Fibroblast of the aortic adventitia (primary cell): ENCODE results near the gene FAM110C. TPM values are rescaled to one million over a fixed set of nuclear protein-coding genes. Genes with fewer than 3 reads are reported as not detected.
"Not testable (repeated sequence)": the region's sequence is repeated elsewhere in the genome, so short reads cannot be mapped to it uniquely, and the experiment has no call there.

Source experiments
- DNase-seq: peaks from one replicate; pipeline ENCODE4 v3.0.0-alpha.2; 2010; ENCODE audit warnings: low read depth
- H3K4me3 ChIP-seq: 2 replicates; pipeline ENCODE4 v1.5.1; 2011; ENCODE audit warnings: low read depth, mild to moderate bottlenecking, control low read depth, low read length, moderate library complexity
- total RNA-seq: library from RNA; depleted of rRNA; stranded (reverse); fragments of >200 nt; gene quantifications from 2 replicates; pipeline ENCODE4 v1.2.3, GENCODE V29; 2012; ENCODE audit warnings: low replicate concordance
- TF ChIP-seq, protein P1 (sequence below): IDR thresholded peaks from 2 replicates; pipeline ENCODE4 v1.5.1; 2011; ENCODE audit warnings: mild to moderate bottlenecking, low read length, control low read depth, inconsistent platforms; ENCODE audit not compliant: insufficient read depth

FAM110C gene
- total RNA-seq, 1 donor = not detected

DNA sequence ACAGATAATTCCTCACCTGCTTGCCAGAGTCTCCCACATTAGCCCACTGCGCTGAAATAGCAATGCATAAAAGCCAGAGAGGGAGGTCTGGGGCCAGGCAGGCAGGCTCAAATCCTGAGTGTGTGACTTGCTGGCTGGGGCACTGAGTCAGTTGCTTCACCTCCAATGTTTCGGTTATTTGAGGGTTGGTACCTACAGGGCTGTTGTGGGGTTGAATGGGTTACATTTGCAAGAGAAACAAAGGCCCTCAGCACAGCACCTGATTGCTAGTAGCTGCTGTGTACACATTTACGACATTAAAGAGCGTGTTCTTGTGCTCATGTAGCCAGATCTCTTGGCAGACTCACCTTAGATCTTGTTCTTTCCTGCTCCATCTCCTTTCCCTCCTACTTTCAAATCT lies 34.1 kb upstream of the FAM110C start:
- no peak for DNase-seq
- TF ChIP-seq, protein P1, sequence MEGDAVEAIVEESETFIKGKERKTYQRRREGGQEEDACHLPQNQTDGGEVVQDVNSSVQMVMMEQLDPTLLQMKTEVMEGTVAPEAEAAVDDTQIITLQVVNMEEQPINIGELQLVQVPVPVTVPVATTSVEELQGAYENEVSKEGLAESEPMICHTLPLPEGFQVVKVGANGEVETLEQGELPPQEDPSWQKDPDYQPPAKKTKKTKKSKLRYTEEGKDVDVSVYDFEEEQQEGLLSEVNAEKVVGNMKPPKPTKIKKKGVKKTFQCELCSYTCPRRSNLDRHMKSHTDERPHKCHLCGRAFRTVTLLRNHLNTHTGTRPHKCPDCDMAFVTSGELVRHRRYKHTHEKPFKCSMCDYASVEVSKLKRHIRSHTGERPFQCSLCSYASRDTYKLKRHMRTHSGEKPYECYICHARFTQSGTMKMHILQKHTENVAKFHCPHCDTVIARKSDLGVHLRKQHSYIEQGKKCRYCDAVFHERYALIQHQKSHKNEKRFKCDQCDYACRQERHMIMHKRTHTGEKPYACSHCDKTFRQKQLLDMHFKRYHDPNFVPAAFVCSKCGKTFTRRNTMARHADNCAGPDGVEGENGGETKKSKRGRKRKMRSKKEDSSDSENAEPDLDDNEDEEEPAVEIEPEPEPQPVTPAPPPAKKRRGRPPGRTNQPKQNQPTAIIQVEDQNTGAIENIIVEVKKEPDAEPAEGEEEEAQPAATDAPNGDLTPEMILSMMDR = no peak

DNA sequence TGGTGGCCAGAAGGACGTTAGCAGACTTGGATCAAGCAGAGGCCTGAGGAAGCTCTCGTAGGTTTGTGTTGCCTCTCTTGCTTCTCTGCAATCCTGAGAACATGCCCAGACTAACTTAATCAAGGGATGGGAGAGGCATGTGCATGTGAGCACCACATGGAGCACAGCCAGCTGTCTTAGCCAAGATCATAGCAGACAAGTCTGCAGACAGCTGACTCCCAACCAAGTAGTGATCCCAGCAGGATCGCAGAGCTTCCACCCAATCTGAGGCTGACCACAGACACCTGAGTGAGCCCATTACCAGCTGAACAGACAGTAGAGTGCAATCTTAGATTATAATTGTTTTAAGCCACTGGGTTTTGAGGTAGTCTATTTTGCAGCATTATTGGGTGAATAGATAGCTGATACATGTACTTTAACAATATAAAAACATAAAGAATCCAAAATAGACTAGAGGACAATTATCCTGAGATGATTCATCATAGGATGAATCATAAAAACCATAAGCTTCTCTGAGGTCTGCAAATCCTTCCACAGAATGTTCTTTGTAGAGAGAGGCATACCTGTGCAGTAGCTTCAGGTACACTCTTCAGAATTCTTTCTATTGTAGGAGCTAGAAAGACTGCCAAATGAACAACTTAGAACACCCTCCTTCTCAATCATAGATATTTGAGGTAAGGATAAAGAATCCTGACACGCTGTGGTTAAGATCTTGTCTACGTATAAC lies 25.2 kb upstream of the FAM110C start:
- DNase-seq = no peak
- TF ChIP-seq, protein P1 = no peak
- no peak overlapping the region for H3K4me3 ChIP-seq

More for the DNA sequence above, 34.1 kb upstream of the FAM110C start:
- no peak overlapping the region for H3K4me3 ChIP-seq

DNA sequence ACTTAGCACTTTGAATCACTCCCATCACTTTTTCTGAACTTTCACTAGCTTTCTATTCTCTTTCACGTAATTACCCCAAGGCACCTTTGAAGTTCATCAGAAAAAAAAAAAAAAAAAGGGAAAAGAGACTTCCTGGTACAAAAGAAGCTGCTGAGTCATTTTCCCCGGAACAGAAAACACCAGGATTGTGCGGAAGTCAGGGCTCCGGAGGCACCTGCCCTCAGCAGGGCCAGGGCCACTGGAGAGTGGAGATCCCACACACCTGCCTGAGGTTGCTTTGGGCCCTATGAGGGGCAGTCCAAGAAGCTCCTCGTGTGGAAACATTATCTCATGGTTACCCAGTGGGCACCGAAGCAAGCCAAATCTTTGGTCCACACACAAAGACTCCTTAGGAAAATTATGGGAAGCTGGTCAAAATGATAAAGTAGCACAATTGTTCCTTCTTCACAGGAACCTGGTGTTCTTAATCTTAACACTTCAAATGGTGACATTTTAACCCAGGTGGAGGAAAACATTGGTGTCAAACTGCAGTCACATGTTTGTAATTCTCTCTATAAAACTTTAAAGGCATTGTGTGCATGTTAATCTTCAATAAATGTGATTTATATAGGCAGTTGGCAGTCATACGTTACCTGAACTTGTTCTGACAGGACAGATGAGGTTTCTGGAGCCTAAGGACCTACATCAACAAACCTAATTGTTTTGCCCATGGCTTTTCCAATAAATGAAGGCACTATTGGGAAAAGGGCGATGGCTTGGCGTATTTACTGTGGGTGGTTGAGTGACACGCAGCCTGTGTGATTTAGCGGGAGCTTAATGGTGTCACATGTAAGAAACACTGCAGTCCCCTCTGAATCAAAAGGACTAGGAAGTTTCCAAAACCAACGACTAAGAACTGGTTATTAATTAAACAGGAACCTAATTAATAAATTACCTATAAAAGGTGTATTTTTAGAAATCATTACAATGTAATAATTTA lies 23.4 kb upstream of the FAM110C start:
- TF ChIP-seq, protein P1 = no peak
- no peak for DNase-seq
- no peak overlapping the region for H3K4me3 ChIP-seq

DNA sequence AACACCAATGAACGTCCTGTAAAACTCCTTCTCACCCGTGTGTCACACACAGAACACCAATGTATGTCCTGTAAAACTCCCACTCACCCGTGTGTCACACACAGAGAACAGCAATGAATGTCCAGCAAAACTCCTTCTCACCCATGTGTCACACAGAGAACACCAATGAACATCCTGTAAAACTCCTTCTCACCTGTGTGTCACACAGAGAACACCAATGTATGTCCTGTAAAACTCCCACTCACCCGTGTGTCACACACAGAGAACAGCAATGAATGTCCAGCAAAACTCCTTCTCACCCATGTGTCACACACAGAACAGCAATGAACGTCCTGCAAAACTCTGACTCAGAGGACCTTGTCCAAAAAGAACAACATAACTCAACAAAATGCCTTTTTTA lies 22.3 kb upstream of the FAM110C start:
- DNase-seq, H3K4me3 ChIP-seq: not testable (repeated sequence)

DNA sequence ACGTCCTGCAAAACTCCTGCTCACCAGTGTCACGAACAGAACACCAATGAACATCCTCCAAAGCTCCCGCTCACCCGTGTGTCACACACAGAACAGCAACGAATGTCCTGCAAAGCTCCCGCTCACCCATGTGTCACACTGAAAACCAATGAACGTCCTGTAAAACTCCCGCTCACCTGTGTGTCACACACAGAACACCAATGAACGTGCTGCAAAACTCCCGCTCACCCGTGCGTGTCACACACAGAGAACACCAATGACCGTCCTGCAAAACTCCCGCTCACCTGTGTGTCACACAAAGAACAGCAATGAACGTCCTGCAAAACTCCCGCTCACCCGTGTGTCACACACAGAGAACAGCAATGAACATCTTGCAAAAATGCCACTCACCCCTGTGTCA lies 20.5 kb upstream of the FAM110C start:
- no peak overlapping the region for H3K4me3 ChIP-seq
- no peak for DNase-seq
- TF ChIP-seq, protein P1 = no peak

DNA sequence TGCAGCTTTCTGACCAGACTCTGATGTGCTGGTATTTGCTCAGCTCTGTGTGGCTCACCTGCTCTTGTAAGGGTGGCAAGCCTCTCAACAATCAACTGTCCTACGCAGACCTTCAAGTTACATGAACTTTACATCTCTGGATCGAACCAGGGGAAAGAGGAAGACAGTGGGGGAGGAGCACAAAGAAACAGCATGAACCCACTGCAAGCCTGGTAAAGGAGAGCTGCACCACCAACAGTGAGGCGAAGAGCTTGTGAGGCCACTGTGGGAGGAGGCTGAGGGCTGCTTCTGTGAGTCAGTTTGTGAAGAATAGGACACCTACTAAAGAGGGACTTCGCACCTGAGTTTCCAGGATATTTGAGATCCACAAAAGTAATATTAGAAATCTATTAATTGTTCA lies 18.8 kb upstream of the FAM110C start:
- no peak overlapping the region for H3K4me3 ChIP-seq
- TF ChIP-seq, protein P1 = no peak
- no peak for DNase-seq
